ENCODE results near the gene CCDC18. TPM values are rescaled to one million over a fixed set of nuclear protein-coding genes. Genes with fewer than 3 reads are reported as not detected.
"Not testable (repeated sequence)": the region's sequence is repeated elsewhere in the genome, so short reads cannot be mapped to it uniquely, and the experiment has no call there.

CCDC18 gene
- total RNA-seq, 2 experiments from 2014 or later = 46.5 to 59.0 TPM

DNA sequence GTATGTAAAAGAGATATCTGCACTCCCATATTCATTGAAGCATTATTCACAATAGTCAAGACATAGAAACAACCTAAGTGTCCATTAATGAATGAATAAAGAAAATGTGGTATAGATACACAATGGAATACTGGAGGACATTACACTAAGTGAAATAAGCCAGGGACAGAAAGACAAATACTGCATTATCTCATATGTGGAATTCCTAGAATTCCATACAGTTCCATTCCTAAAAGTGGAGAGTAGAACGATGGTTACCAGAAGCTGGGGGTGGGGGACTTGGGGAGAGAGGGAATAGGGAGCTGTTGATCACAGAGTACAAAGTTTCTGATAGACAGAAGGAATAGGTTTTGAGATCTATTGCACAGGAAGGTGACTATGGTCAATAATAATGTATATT, 7.7 kb upstream of the CCDC18 start:
- no peak overlapping the region for H3K4me3 ChIP-seq (ENCODE audit: low read depth, low read length, poor library complexity, severe bottlenecking)
- ChIA-PET CTCF (ENCODE audit: unreplicated experiment) (no interaction called here), POLR2A (interaction anchor here (0.7 to 2.5 kb wide), 6 partner anchors 8 to 270 kb away, joined by 3 to 8 read pairs (median 4); no protein-coding TSS in a partner anchor)
- no peak overlapping the region for H3K4me2 ChIP-seq (ENCODE audit: low read length)
- H3K27ac ChIP-seq (ENCODE audit: low read depth, low read length, poor library complexity, severe bottlenecking) = no peak overlapping the region
- H3K9me3 ChIP-seq (ENCODE audit: low read length) = peaks cover 16% of the 10 kb centered on the region; the same call in 1 of the 2 replicates
- peaks cover 100% of the 10 kb centered on the region for H3K79me2 ChIP-seq (ENCODE audit: insufficient read depth, low read depth, low read length)
- no peak for DNase-seq (ENCODE audit: low spot score)
- peaks cover 12% of the 10 kb centered on the region for H3K4me1 ChIP-seq (ENCODE audit: insufficient read depth, low read length, poor library complexity, severe bottlenecking)
- TF ChIP-seq, protein P1, sequence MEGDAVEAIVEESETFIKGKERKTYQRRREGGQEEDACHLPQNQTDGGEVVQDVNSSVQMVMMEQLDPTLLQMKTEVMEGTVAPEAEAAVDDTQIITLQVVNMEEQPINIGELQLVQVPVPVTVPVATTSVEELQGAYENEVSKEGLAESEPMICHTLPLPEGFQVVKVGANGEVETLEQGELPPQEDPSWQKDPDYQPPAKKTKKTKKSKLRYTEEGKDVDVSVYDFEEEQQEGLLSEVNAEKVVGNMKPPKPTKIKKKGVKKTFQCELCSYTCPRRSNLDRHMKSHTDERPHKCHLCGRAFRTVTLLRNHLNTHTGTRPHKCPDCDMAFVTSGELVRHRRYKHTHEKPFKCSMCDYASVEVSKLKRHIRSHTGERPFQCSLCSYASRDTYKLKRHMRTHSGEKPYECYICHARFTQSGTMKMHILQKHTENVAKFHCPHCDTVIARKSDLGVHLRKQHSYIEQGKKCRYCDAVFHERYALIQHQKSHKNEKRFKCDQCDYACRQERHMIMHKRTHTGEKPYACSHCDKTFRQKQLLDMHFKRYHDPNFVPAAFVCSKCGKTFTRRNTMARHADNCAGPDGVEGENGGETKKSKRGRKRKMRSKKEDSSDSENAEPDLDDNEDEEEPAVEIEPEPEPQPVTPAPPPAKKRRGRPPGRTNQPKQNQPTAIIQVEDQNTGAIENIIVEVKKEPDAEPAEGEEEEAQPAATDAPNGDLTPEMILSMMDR (conservative IDR thresholded peaks at IDR 0.05; ENCODE audit: low read length) = no peak
- no peak for TF ChIP-seq EZH2phosphoT487 (IDR thresholded peaks at IDR 0.05; ENCODE audit: borderline replicate concordance, low read depth, low read length)
- no peak overlapping the region for H2AFZ ChIP-seq (ENCODE audit: low read length)
- no peaks in the 10 kb centered on the region for H3K9me2 ChIP-seq (ENCODE audit: insufficient read depth, low read length)
- intact Hi-C loops (cut with micrococcal nuclease; ENCODE audit: unreplicated experiment) = loop anchor here (10.0 kb wide), 1 partner anchor 88 kb away; no protein-coding TSS in a partner anchor
- BruUV-seq (replicated peaks) = no TSS peak
- H3K36me3 ChIP-seq (ENCODE audit: insufficient read depth, low read length) = peaks cover 90% of the 10 kb centered on the region
- H4K20me1 ChIP-seq (ENCODE audit: insufficient read depth, low read length) = peaks cover 7% of the 10 kb centered on the region; the same call in 1 of the 2 replicates

DNA sequence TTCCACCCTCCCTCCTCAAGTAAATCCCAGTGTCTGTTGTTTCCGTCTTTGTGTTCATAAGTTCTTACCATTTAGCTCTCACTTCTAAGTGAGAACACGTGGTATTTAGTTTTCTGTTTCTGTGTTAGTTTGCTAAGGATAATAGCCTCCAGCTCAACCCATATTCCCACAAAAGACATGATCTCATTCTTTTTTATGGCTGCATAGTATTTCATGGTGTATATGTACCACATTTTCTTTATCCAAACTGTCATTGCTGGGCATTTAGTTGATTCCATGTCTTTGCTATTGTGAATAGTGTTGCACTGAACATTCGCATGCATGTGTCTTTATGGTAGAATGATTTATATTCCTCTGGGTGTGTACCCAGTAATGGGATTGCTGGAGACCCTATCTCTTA, 5.9 kb upstream of the CCDC18 start:
- CTCF ChIA-PET (ENCODE audit: unreplicated experiment); BruUV-seq (replicated peaks); H2AFZ ChIP-seq (ENCODE audit: low read length); H3K27ac ChIP-seq (ENCODE audit: low read depth, low read length, poor library complexity, severe bottlenecking); H3K9me2 ChIP-seq (ENCODE audit: insufficient read depth, low read length); H3K4me2 ChIP-seq (ENCODE audit: low read length); H3K9me3 ChIP-seq (ENCODE audit: low read length); DNase-seq (ENCODE audit: low spot score); H3K4me3 ChIP-seq (ENCODE audit: low read depth, low read length, poor library complexity, severe bottlenecking): not testable (repeated sequence)
- Histone ChIP-seq H3K79me2 (ENCODE audit: insufficient read depth, low read depth, low read length) (peaks cover 100% of the 10 kb centered on the region), H3K4me1 (ENCODE audit: insufficient read depth, low read length, poor library complexity, severe bottlenecking) (peaks cover 19% of the 10 kb centered on the region), H4K20me1 (ENCODE audit: insufficient read depth, low read length) (peaks cover 17% of the 10 kb centered on the region), H3K36me3 (ENCODE audit: insufficient read depth, low read length) (peaks cover 85% of the 10 kb centered on the region)
- intact Hi-C loops (cut with micrococcal nuclease; ENCODE audit: unreplicated experiment) = loop anchor here (10.0 kb wide), 1 partner anchor 90 kb away; no protein-coding TSS in a partner anchor
- POLR2A ChIA-PET = interaction anchor here (2.5 kb wide), 1 partner anchor 10 kb away, joined by 6 read pairs; no protein-coding TSS in a partner anchor

DNA sequence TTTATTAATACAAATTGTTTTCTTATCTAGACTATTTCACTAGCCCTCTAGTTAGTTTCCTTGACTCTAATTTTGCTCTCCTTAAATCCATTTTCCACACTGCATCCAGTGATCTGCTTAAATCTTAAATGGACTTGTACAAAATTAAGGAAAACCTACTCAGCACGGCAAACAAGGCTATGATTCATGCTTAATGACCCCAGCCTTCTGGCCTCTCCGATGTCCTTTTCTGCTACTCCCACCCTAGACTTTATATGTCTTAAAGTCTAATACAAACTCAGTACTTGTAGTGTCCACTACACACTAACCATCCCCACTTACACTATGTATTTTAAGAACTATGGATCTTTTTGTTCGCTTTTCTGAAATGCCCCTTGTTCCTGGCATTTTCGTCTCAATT, 2.5 kb upstream of the CCDC18 start:
- CTCF ChIA-PET (ENCODE audit: unreplicated experiment) = no interaction called here

More for the DNA sequence above, 2.5 kb upstream of the CCDC18 start:
- no TSS peak for BruUV-seq (replicated peaks)
- TF ChIP-seq EZH2phosphoT487 (IDR thresholded peaks at IDR 0.05; ENCODE audit: borderline replicate concordance, low read depth, low read length) = no peak
- TF ChIP-seq, protein P1 (conservative IDR thresholded peaks at IDR 0.05; ENCODE audit: low read length) = no peak
- Histone ChIP-seq H2AFZ (ENCODE audit: low read length) (no peak overlapping the region), H3K4me3 (ENCODE audit: low read depth, low read length, poor library complexity, severe bottlenecking) (peak overlapping the region; percentile 79), H3K27ac (ENCODE audit: low read depth, low read length, poor library complexity, severe bottlenecking) (no peak overlapping the region), H3K9me2 (ENCODE audit: insufficient read depth, low read length) (no peaks in the 10 kb centered on the region), H3K36me3 (ENCODE audit: insufficient read depth, low read length) (peaks cover 63% of the 10 kb centered on the region), H3K9me3 (ENCODE audit: low read length) (no peaks in the 10 kb centered on the region), H3K79me2 (ENCODE audit: insufficient read depth, low read depth, low read length) (peaks cover 90% of the 10 kb centered on the region), H3K4me2 (ENCODE audit: low read length) (peak overlapping the region; percentile 88), H4K20me1 (ENCODE audit: insufficient read depth, low read length) (peaks cover 21% of the 10 kb centered on the region), H3K4me1 (ENCODE audit: insufficient read depth, low read length, poor library complexity, severe bottlenecking) (peaks cover 33% of the 10 kb centered on the region)
- POLR2A ChIA-PET = interaction anchor here (0.5 to 1.0 kb wide), 5 partner anchors 60 to 487 kb away, joined by 3 to 8 read pairs (median 3); no protein-coding TSS in a partner anchor
- intact Hi-C loops (cut with micrococcal nuclease; ENCODE audit: unreplicated experiment) = loop anchor here (10.0 kb wide), 1 partner anchor 93 kb away; no protein-coding TSS in a partner anchor
- DNase-seq (ENCODE audit: low spot score) = no peak

All from OCI-LY7 (cell line).